HepG2 (cell line): ENCODE results near the gene MAP1LC3A. TPM values are rescaled to one million over a fixed set of nuclear protein-coding genes. Genes with fewer than 3 reads are reported as not detected.
A peak's percentile ranks its signal among the peaks of the same experiment; 100 is the strongest.

ENCODE experiments used
- ARNTL ChIP-seq: sonication (generic); formaldehyde crosslinking; IDR thresholded peaks from 2 replicates; pipeline ENCODE4 v1.4.0; 2020; ENCODE audit warnings: mild to moderate bottlenecking, missing genetic modification reagents
- FOXM1 ChIP-seq: sonication (generic); formaldehyde crosslinking; IDR thresholded peaks from 2 replicates; pipeline ENCODE4 v1.5.0; 2020; ENCODE audit warnings: missing genetic modification reagents
- HMGXB4 ChIP-seq, 2 experiments: sonication (generic) in 1 of 2; formaldehyde crosslinking in 1 of 2; IDR thresholded peaks; 2 replicates each; pipeline versions ENCODE4 v1.4.0 to v1.6.1; 2018 to 2020; ENCODE audit warnings: missing genetic modification reagents in 2 of 2, borderline replicate concordance in 1 of 2, low read depth in 1 of 2, mild to moderate bottlenecking in 1 of 2, missing biosample characterization in 1 of 2
- POLR2AphosphoS5 ChIP-seq: IDR thresholded peaks from 2 replicates; pipeline ENCODE4 v1.6.1; 2012; ENCODE audit warnings: low read depth, low read length
- RARG ChIP-seq: sonication (generic); formaldehyde crosslinking; IDR thresholded peaks from 2 replicates; pipeline ENCODE4 v1.4.0; 2020; ENCODE audit warnings: low read depth, mild to moderate bottlenecking, missing genetic modification reagents
- ZNF180 ChIP-seq: sonication (generic); formaldehyde crosslinking; IDR thresholded peaks from 2 replicates; pipeline ENCODE4 v1.4.0; 2020; ENCODE audit warnings: low read depth, missing genetic modification reagents, borderline replicate concordance
- ZNF574 ChIP-seq: sonication (generic); formaldehyde crosslinking; IDR thresholded peaks from 2 replicates; pipeline ENCODE4 v1.4.0; 2020; ENCODE audit warnings: missing genetic modification reagents
- polyA plus RNA-seq, 8 experiments: library from polyadenylated mRNA; depleted of rRNA in 3 of 8; stranded (reverse) in 7 of 8; unstranded in 1 of 8; fragments of >200 nt; fragmentation: Illumina TruSeq in 4 of 8; extraction: Trizol in 4 of 8; gene quantifications; 2 replicates each; pipeline versions ENCODE4 v1.2.1 to v1.2.3, GENCODE V29; 2011 to 2016; ENCODE audit warnings: low read depth in 4 of 8, missing spikeins in 1 of 8, mixed read lengths in 1 of 8; ENCODE audit not compliant: insufficient read depth in 1 of 8
- total RNA-seq, 5 experiments: library from RNA; depleted of rRNA; stranded (reverse); fragments of >200 nt; fragmentation: Illumina TruSeq; extraction: Trizol; gene quantifications; 2 replicates each; pipeline ENCODE4 v1.2.3, GENCODE V29; 2016; ENCODE audit warnings: low read depth in 1 of 5
- TF ChIP-seq, protein P1 (sequence below): sonication (generic); formaldehyde crosslinking; IDR thresholded peaks from 2 replicates; pipeline ENCODE4 v1.9.0; 2021; ENCODE audit warnings: mild to moderate bottlenecking, missing genetic modification reagents
- TF ChIP-seq, protein P2 (sequence below): IDR thresholded peaks from 2 replicates; pipeline ENCODE4 v1.4.0; 2020; ENCODE audit warnings: mild to moderate bottlenecking, missing genetic modification reagents
- TF ChIP-seq, protein P3 (sequence below): sonication (generic); formaldehyde crosslinking; IDR thresholded peaks from 2 replicates; pipeline ENCODE4 v1.4.0; 2020; ENCODE audit warnings: missing genetic modification reagents

Gene MAP1LC3A
- total and polyA plus RNA-seq, 2 of the 13 experiments (the other 11 are each of a cell fraction or from before 2014, with no cell fraction given), result not detected

DNA sequence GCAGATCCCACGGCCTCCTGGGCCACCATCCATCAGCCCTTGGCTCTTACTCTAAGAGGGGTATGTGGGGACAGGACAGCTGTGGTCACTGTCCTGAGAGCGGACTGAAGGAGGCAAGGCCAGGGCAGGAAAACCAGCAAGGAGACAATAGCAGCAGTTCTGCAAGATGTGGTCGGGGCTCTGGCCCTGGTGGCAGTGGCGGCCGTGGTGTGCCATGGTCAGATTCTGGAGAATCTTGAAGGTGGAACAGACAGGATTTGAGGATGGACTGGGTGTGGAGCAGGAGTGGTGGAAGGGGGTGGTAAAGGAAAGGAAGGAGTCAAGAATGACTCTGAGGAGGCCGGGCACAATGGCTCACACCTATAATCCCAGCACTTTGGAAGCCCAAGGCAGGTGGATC, 5.9 kb upstream of the MAP1LC3A start (continued):
- TF ChIP-seq ZNF180 (CRISPR knock-in tag) (no peak), FOXM1 (CRISPR knock-in tag) (no peak), RARG (CRISPR knock-in tag) (no peak), HMGXB4 (CRISPR knock-in tag; IDR thresholded peaks at IDR 0.05; ENCODE audit: borderline replicate concordance in 1 of 2, low read depth in 1 of 2) (no peak), POLR2AphosphoS5 (0 out of 2 replicates have a peak, but pooled peaks have one; percentile 16), ARNTL (CRISPR knock-in tag) (no peak), ZNF574 (CRISPR knock-in tag) (no peak)
- TF ChIP-seq, protein P1, sequence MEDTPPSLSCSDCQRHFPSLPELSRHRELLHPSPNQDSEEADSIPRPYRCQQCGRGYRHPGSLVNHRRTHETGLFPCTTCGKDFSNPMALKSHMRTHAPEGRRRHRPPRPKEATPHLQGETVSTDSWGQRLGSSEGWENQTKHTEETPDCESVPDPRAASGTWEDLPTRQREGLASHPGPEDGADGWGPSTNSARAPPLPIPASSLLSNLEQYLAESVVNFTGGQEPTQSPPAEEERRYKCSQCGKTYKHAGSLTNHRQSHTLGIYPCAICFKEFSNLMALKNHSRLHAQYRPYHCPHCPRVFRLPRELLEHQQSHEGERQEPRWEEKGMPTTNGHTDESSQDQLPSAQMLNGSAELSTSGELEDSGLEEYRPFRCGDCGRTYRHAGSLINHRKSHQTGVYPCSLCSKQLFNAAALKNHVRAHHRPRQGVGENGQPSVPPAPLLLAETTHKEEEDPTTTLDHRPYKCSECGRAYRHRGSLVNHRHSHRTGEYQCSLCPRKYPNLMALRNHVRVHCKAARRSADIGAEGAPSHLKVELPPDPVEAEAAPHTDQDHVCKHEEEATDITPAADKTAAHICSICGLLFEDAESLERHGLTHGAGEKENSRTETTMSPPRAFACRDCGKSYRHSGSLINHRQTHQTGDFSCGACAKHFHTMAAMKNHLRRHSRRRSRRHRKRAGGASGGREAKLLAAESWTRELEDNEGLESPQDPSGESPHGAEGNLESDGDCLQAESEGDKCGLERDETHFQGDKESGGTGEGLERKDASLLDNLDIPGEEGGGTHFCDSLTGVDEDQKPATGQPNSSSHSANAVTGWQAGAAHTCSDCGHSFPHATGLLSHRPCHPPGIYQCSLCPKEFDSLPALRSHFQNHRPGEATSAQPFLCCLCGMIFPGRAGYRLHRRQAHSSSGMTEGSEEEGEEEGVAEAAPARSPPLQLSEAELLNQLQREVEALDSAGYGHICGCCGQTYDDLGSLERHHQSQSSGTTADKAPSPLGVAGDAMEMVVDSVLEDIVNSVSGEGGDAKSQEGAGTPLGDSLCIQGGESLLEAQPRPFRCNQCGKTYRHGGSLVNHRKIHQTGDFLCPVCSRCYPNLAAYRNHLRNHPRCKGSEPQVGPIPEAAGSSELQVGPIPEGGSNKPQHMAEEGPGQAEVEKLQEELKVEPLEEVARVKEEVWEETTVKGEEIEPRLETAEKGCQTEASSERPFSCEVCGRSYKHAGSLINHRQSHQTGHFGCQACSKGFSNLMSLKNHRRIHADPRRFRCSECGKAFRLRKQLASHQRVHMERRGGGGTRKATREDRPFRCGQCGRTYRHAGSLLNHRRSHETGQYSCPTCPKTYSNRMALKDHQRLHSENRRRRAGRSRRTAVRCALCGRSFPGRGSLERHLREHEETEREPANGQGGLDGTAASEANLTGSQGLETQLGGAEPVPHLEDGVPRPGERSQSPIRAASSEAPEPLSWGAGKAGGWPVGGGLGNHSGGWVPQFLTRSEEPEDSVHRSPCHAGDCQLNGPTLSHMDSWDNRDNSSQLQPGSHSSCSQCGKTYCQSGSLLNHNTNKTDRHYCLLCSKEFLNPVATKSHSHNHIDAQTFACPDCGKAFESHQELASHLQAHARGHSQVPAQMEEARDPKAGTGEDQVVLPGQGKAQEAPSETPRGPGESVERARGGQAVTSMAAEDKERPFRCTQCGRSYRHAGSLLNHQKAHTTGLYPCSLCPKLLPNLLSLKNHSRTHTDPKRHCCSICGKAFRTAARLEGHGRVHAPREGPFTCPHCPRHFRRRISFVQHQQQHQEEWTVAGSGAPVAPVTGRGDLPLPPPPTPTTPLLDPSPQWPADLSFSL, result no peak
- TF ChIP-seq, protein P2, sequence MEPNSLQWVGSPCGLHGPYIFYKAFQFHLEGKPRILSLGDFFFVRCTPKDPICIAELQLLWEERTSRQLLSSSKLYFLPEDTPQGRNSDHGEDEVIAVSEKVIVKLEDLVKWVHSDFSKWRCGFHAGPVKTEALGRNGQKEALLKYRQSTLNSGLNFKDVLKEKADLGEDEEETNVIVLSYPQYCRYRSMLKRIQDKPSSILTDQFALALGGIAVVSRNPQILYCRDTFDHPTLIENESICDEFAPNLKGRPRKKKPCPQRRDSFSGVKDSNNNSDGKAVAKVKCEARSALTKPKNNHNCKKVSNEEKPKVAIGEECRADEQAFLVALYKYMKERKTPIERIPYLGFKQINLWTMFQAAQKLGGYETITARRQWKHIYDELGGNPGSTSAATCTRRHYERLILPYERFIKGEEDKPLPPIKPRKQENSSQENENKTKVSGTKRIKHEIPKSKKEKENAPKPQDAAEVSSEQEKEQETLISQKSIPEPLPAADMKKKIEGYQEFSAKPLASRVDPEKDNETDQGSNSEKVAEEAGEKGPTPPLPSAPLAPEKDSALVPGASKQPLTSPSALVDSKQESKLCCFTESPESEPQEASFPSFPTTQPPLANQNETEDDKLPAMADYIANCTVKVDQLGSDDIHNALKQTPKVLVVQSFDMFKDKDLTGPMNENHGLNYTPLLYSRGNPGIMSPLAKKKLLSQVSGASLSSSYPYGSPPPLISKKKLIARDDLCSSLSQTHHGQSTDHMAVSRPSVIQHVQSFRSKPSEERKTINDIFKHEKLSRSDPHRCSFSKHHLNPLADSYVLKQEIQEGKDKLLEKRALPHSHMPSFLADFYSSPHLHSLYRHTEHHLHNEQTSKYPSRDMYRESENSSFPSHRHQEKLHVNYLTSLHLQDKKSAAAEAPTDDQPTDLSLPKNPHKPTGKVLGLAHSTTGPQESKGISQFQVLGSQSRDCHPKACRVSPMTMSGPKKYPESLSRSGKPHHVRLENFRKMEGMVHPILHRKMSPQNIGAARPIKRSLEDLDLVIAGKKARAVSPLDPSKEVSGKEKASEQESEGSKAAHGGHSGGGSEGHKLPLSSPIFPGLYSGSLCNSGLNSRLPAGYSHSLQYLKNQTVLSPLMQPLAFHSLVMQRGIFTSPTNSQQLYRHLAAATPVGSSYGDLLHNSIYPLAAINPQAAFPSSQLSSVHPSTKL (CRISPR knock-in tag), result no peak
- TF ChIP-seq, protein P3, sequence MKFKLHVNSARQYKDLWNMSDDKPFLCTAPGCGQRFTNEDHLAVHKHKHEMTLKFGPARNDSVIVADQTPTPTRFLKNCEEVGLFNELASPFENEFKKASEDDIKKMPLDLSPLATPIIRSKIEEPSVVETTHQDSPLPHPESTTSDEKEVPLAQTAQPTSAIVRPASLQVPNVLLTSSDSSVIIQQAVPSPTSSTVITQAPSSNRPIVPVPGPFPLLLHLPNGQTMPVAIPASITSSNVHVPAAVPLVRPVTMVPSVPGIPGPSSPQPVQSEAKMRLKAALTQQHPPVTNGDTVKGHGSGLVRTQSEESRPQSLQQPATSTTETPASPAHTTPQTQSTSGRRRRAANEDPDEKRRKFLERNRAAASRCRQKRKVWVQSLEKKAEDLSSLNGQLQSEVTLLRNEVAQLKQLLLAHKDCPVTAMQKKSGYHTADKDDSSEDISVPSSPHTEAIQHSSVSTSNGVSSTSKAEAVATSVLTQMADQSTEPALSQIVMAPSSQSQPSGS (CRISPR knock-in tag), result no peak
- TF ChIP-seq, all 625 proteins: peak for 6
